Measurements from ENCODE around the gene PRKN.

PRKN gene

GRCh38 chr6:161954699-161955276, 772.8 kb downstream of the PRKN start:
- in situ Hi-C loops (cut with MboI; ENCODE audit: low sequenced_read_pairs, unreplicated experiment), result no loop called here
- no peak for DNase-seq (ENCODE audit: low spot score)
- TF ChIP-seq, protein P1, sequence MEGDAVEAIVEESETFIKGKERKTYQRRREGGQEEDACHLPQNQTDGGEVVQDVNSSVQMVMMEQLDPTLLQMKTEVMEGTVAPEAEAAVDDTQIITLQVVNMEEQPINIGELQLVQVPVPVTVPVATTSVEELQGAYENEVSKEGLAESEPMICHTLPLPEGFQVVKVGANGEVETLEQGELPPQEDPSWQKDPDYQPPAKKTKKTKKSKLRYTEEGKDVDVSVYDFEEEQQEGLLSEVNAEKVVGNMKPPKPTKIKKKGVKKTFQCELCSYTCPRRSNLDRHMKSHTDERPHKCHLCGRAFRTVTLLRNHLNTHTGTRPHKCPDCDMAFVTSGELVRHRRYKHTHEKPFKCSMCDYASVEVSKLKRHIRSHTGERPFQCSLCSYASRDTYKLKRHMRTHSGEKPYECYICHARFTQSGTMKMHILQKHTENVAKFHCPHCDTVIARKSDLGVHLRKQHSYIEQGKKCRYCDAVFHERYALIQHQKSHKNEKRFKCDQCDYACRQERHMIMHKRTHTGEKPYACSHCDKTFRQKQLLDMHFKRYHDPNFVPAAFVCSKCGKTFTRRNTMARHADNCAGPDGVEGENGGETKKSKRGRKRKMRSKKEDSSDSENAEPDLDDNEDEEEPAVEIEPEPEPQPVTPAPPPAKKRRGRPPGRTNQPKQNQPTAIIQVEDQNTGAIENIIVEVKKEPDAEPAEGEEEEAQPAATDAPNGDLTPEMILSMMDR (IDR thresholded peaks at IDR 0.05; ENCODE audit: borderline replicate concordance, control extremely low read depth, extremely low read depth, insufficient read depth, missing control alignments), result no peak

GRCh38 chr6:161954077-161954476, 773.5 kb downstream of the PRKN start:
- in situ Hi-C loops (cut with MboI; ENCODE audit: low sequenced_read_pairs, unreplicated experiment), result no loop called here
- TF ChIP-seq, protein P1 (IDR thresholded peaks at IDR 0.05; ENCODE audit: borderline replicate concordance, control extremely low read depth, extremely low read depth, insufficient read depth, missing control alignments), result no peak
- DNase-seq (ENCODE audit: low spot score), result no peak

DNA sequence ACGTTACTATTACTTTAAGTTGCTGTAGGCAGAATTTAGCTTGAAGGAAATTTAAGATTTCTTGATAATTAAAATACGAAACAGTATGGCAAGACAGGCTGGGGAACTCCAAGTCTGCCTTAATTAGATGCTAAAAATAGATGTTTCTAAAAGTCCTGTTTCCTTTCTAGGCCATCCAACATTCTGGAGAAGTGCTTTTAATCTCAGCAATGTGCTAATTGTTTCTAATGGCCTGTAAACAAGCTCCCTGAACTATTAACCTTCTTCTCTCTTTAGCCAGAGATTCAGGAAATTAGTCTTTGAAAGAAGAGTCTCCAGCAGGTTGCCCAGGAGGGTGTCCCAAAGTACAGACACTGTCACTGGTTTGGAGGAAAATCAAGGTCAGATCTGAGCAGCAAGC, 776.4 kb downstream of the PRKN start:
- in situ Hi-C loops (cut with MboI; ENCODE audit: low sequenced_read_pairs, unreplicated experiment), result no loop called here
- DNase-seq (ENCODE audit: low spot score), result no peak
- TF ChIP-seq, protein P1 (IDR thresholded peaks at IDR 0.05; ENCODE audit: borderline replicate concordance, control extremely low read depth, extremely low read depth, insufficient read depth, missing control alignments), result no peak

DNA sequence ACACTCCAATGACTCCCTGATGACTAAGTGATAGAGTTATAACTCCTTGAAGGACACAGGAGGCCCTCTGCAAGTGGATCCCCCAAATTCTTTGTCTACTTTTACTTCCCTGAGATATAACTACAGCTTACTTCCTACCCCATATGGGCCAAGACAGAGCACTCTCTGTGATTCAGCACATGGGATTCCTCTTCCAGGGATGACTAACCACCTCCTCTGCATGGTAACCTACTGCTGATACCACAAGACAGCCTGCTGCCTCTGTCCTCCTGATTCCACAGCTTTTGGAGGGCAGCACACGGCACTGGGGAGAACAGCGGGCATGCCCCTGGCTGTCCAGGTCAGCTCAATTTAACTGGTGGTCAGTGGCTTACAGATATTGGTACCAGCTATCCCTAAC, 778.0 kb downstream of the PRKN start:
- no peak for DNase-seq (ENCODE audit: low spot score)
- TF ChIP-seq, protein P1 (IDR thresholded peaks at IDR 0.05; ENCODE audit: borderline replicate concordance, control extremely low read depth, extremely low read depth, insufficient read depth, missing control alignments), result no peak
- in situ Hi-C loops (cut with MboI; ENCODE audit: low sequenced_read_pairs, unreplicated experiment), result no loop called here

GRCh38 chr6:161948462-161948861, 779.1 kb downstream of the PRKN start:
- DNase-seq (ENCODE audit: low spot score), result no peak
- TF ChIP-seq, protein P1 (IDR thresholded peaks at IDR 0.05; ENCODE audit: borderline replicate concordance, control extremely low read depth, extremely low read depth, insufficient read depth, missing control alignments), result no peak
- in situ Hi-C loops (cut with MboI; ENCODE audit: low sequenced_read_pairs, unreplicated experiment), result no loop called here

DNA sequence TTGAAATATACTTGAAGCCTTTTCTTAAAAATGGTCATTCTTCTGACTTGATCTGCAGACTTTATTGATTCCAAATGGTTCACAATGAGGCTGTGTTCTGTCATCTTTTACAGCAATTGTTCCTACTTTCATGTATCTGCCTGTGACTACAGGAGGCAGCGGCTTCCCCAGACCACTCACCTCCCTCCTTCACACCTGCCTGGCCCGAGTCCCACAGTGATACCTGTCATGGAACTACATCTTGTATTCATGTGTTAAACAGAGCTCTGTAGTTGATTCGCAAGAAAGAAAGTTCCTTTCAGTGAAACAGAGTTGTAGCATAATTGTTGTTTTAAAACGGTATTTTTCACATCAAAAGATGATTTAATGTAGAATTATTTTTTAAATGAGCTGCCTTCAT, 780.2 kb downstream of the PRKN start:
- no peak for DNase-seq (ENCODE audit: low spot score)
- TF ChIP-seq, protein P1 (IDR thresholded peaks at IDR 0.05; ENCODE audit: borderline replicate concordance, control extremely low read depth, extremely low read depth, insufficient read depth, missing control alignments), result no peak
- in situ Hi-C loops (cut with MboI; ENCODE audit: low sequenced_read_pairs, unreplicated experiment), result no loop called here

All from GM13976 (cell line).